Activated naive CD8-positive, alpha-beta T cell treated with anti-CD3 and anti-CD28 coated beads for 36 hours (primary cell): ENCODE measurements around the gene FARSA. TPM values are rescaled to one million over a fixed set of nuclear protein-coding genes. Genes with fewer than 3 reads are reported as not detected.
A peak's percentile ranks its signal among the peaks of the same experiment; 100 is the strongest.

ENCODE experiments used
- DNase-seq: peaks from one replicate; pipeline ENCODE4 v3.0.0; 2021
- H3K27ac Mint-ChIP-seq: one replicate; pipeline ENCODE4 v1.8.0; 2022; ENCODE audit warnings: mild to moderate bottlenecking, moderate library complexity, mixed read lengths
- H3K27me3 Mint-ChIP-seq: one replicate; pipeline ENCODE4 v1.8.0; 2022; ENCODE audit warnings: mild to moderate bottlenecking, mixed read lengths
- H3K36me3 Mint-ChIP-seq: one replicate; pipeline ENCODE4 v1.8.0; 2021; ENCODE audit warnings: mild to moderate bottlenecking, mixed read lengths
- H3K4me1 Mint-ChIP-seq: one replicate; pipeline ENCODE4 v1.8.0; 2021; ENCODE audit warnings: mixed read lengths
- H3K4me3 Mint-ChIP-seq: one replicate; pipeline ENCODE4 v1.8.0; 2022; ENCODE audit warnings: mild to moderate bottlenecking, moderate library complexity, mixed read lengths
- H3K9me3 Mint-ChIP-seq: one replicate; pipeline ENCODE4 v1.8.0; 2022; ENCODE audit warnings: mixed read lengths
- total RNA-seq, 2 experiments: library from RNA; stranded (reverse); gene quantifications; one replicate each; pipeline ENCODE4 v1.2.3, GENCODE V29; 2021

The FARSA gene
- total RNA-seq, 2 experiments from 2014 or later = 166 to 167 TPM

DNA sequence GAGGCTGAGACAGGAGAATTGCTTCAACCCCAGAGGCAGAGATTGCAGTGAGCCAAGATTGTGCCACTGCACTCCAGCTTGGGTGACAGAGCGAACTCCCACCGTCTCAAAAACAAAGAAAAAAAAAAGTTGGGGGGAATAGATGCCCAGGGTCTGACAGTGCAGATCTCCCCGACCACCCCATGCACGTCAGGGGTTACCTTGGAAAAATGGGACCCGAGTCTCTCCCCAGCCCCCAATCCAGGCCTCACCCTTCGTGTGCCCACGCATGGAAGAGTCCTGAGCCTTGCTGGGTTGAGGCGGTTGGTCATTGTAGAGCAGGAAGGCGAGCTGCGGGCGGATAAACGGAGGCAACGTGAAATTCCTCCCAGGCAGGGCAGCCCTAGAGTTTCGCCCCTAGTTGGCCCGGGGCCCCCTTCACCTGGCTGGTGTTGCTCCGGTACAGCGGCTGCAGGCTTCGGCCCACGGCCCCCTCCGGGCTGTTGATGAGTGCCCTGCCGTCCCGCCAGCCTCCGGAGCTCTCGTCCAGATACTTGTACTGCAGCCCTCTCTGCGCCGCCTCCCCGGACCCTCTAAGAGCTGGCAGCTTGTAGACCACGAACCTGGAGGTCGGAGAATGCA lies 52.9 kb downstream of the FARSA start:
- DNase-seq = no peak
- Mint-ChIP-seq H3K36me3 (peaks cover 7% of the 10 kb centered on the region), H3K27me3 (no peaks in the 10 kb centered on the region), H3K4me3 (peak overlapping the region; percentile 91), H3K9me3 (peaks cover 4% of the 10 kb centered on the region), H3K27ac (peak overlapping the region; percentile 68), H3K4me1 (peaks cover 23% of the 10 kb centered on the region)

GRCh38 chr19:12875086-12875485 lies 58.4 kb downstream of the FARSA start:
- Mint-ChIP-seq H3K9me3 (peaks cover 7% of the 10 kb centered on the region), H3K4me1 (peaks cover 4% of the 10 kb centered on the region), H3K27ac (no peak overlapping the region), H3K36me3 (peaks cover 22% of the 10 kb centered on the region), H3K27me3 (no peaks in the 10 kb centered on the region), H3K4me3 (no peak overlapping the region)
- DNase-seq = no peak

DNA sequence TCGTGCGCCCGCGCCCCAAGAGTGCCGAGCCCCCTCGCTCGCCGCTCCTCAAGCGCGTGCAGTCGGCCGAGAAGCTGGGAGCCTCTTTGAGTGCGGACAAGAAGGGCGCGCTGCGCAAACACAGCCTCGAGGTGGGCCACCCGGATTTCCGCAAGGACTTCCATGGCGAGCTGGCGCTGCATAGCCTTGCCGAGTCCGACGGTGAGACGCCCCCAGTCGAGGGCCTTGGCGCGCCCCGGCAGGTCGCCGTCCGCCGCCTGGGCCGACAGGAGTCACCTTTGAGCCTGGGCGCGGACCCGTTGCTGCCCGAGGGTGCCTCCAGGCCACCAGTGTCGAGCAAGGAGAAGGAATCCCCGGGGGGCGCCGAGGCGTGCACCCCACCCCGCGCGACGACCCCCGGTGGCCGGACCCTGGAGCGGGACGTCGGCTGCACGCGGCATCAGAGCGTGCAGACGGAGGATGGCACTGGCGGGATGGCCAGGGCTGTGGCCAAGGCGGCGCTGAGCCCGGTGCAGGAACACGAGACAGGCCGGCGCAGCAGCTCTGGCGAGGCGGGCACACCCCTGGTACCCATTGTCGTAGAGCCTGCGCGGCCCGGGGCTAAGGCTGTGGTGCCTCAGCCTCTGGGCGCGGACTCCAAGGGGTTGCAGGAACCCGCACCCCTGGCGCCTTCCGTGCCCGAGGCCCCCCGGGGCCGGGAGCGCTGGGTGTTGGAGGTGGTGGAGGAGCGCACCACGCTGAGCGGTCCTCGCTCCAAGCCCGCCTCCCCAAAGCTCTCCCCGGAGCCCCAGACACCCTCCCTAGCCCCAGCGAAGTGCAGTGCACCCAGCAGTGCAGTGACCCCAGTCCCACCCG lies 59.4 kb downstream of the FARSA start:
- H3K9me3 Mint-ChIP-seq = peaks cover 7% of the 10 kb centered on the region
- H3K27ac Mint-ChIP-seq = no peak overlapping the region
- no peaks in the 10 kb centered on the region for H3K4me1 Mint-ChIP-seq
- DNase-seq = no peak
- H3K27me3 Mint-ChIP-seq = no peaks in the 10 kb centered on the region
- no peak overlapping the region for H3K4me3 Mint-ChIP-seq
- H3K36me3 Mint-ChIP-seq = peaks cover 22% of the 10 kb centered on the region

- H3K27me3 Mint-ChIP-seq = no peaks in the 10 kb centered on the region
- peak overlapping the region; percentile 15 for H3K4me3 Mint-ChIP-seq
- H3K27ac Mint-ChIP-seq = no peak overlapping the region
Measured at GRCh38 chr19:12872941-12873890, 60.3 kb downstream of the FARSA start.

More at GRCh38 chr19:12872941-12873890, 60.3 kb downstream of the FARSA start:
- Mint-ChIP-seq H3K9me3 (peaks cover 7% of the 10 kb centered on the region), H3K36me3 (peaks cover 22% of the 10 kb centered on the region), H3K4me1 (no peaks in the 10 kb centered on the region)
- peak; percentile 66 for DNase-seq

Other genes with a start within 250 kb of the FARSA start
- not detected for gene GNG14, start 245.7 kb downstream of the FARSA start, total RNA-seq
- 10 to 100 TPM; 13.1 to 13.4 TPM for gene FBXW9, start 237.1 kb downstream of the FARSA start, total RNA-seq
- gene TNPO2, start 209.8 kb downstream of the FARSA start, total RNA-seq = 100 to 1,000 TPM; 125 to 134 TPM
- 100 to 1,000 TPM; 223 to 230 TPM for gene TRIR, start 199.0 kb downstream of the FARSA start, total RNA-seq
- gene GET3, start 196.2 kb downstream of the FARSA start, total RNA-seq = 10 to 100 TPM; 78.3 to 80.2 TPM
- gene BEST2, start 181.9 kb downstream of the FARSA start, total RNA-seq = not detected
- gene HOOK2, start 158.2 kb downstream of the FARSA start, total RNA-seq = 10 to 100 TPM; 13.0 to 13.8 TPM
- gene JUNB, start 142.2 kb downstream of the FARSA start, total RNA-seq = 100 to 1,000 TPM; 171 to 175 TPM
- 100 to 1,000 TPM; 238 to 241 TPM for gene PRDX2, start 131.9 kb downstream of the FARSA start, total RNA-seq
- 10 to 100 TPM; 25.3 to 30.5 TPM for gene THSD8, start 131.6 kb downstream of the FARSA start, total RNA-seq
- gene RNASEH2A, start 127.1 kb downstream of the FARSA start, total RNA-seq = 10 to 100 TPM; 46.1 to 55.5 TPM
- gene RTBDN, start 99.1 kb downstream of the FARSA start, total RNA-seq = not detected
- 1 to 10 TPM; 1.2 to 2.0 TPM for gene MAST1, start 95.2 kb downstream of the FARSA start, total RNA-seq
- 10 to 100 TPM; 21.5 to 22.2 TPM for gene DNASE2, start 52.3 kb downstream of the FARSA start, total RNA-seq
- under 1 TPM; 0.34 to 0.39 TPM for gene KLF1, start 46.5 kb downstream of the FARSA start, total RNA-seq
- 10 to 100 TPM; 41.2 to 42.5 TPM for gene GCDH, start 42.6 kb downstream of the FARSA start, total RNA-seq
- gene SYCE2, start 14.4 kb downstream of the FARSA start, total RNA-seq = 1 to 10 TPM; 1.8 to 2.7 TPM
- gene CALR, start 4.9 kb upstream of the FARSA start, total RNA-seq = 100 to 1,000 TPM; 673 to 688 TPM
- gene RAD23A, start 12.2 kb upstream of the FARSA start, total RNA-seq = 100 to 1,000 TPM; 176 to 181 TPM
- gene GADD45GIP1, start 23.5 kb upstream of the FARSA start, total RNA-seq = 10 to 100 TPM; 37.1 to 37.8 TPM
- gene DAND5, start 35.9 kb upstream of the FARSA start, total RNA-seq = not detected
- gene NFIX, start 61.8 kb upstream of the FARSA start, total RNA-seq = 1 to 10 TPM; 6.3 to 8.7 TPM
- gene LYL1, start 169.1 kb upstream of the FARSA start, total RNA-seq = 1 to 10 TPM; 2.6 to 2.9 TPM
- gene TRMT1, start 183.0 kb upstream of the FARSA start, total RNA-seq = 100 to 1,000 TPM; 114 TPM
- 10 to 100 TPM; 81.2 to 83.8 TPM for gene NACC1, start 184.6 kb upstream of the FARSA start, total RNA-seq
- gene STX10, start 216.7 kb upstream of the FARSA start, total RNA-seq = 10 to 100 TPM; 53.3 to 55.0 TPM
- gene IER2, start 216.7 kb upstream of the FARSA start, total RNA-seq = 100 to 1,000 TPM; 128 to 132 TPM